SK-N-SH (cell line): ENCODE data around the gene CALCOCO1. TPM values are rescaled to one million over a fixed set of nuclear protein-coding genes. Genes with fewer than 3 reads are reported as not detected.
A peak's percentile ranks its signal among the peaks of the same experiment; 100 is the strongest.

Experiments used
- CTCF ChIA-PET: fragments of 300-600, 350-600 bp; formaldehyde crosslinking; extraction: SDS; loops from one replicate; lab custom pipeline; 2021; lab: Yijun Ruan, JAX
- POLR2A ChIA-PET: fragments of 350-600 bp; sonication (Branson Sonifier 250); formaldehyde crosslinking; extraction: SDS; loops from one replicate; lab custom pipeline; 2020; ENCODE audit warnings: antibody characterized with exemption, inconsistent platforms; lab: Yijun Ruan, JAX
- DNase-seq: peaks from one replicate; pipeline ENCODE4 v3.0.0; 2012
- H2AFZ ChIP-seq: fragments of 200-600 bp; sonication (generic); 2 replicates; pipeline ENCODE4 v1.8.1; 2016; ENCODE audit warnings: antibody characterized with exemption, mild to moderate bottlenecking, low read depth
- H3F3A ChIP-seq: fragments of 200-600 bp; sonication (generic); replicated peaks from 2 replicates; pipeline ENCODE3; 2016; ENCODE audit warnings: antibody characterized with exemption, mild to moderate bottlenecking; ENCODE audit not compliant: insufficient read depth
- H3K27ac ChIP-seq, 2 experiments: fragments of 200-500 bp in 1 of 2; fragments of 200-600 bp in 1 of 2; sonication (Bioruptor generic) in 1 of 2; sonication (generic), shearing (Covaris generic) in 1 of 2; 2 replicates each; pipeline versions ENCODE4 v1.5.1 to v1.6.1; 2014 to 2016; ENCODE audit warnings: low read depth in 2 of 2, inconsistent platforms in 1 of 2, low read length in 1 of 2, mild to moderate bottlenecking in 1 of 2, mixed read lengths in 1 of 2
- H3K27me3 ChIP-seq: fragments of 200-600 bp; sonication (generic), shearing (Covaris generic); 2 replicates; pipeline ENCODE4 v1.6.1; 2016; ENCODE audit warnings: mixed run types; ENCODE audit not compliant: insufficient read depth
- H3K36me3 ChIP-seq, 2 experiments: fragments of 200-500 bp in 1 of 2; fragments of 200-600 bp in 1 of 2; sonication (Bioruptor generic) in 1 of 2; sonication (generic) in 1 of 2; replicated peaks in 1 of 2; 2 replicates each; pipeline versions ENCODE3 to v1.5.1; 2014 to 2016; ENCODE audit warnings: low read length in 1 of 2, mild to moderate bottlenecking in 1 of 2; ENCODE audit not compliant: insufficient read depth in 2 of 2, control insufficient read depth in 1 of 2
- H3K4me1 ChIP-seq, 2 experiments: fragments of 200-500 bp in 1 of 2; fragments of 200-600 bp in 1 of 2; sonication (Bioruptor generic) in 1 of 2; sonication (generic), shearing (Covaris generic) in 1 of 2; 2 replicates each; pipeline versions ENCODE4 v1.5.1 to v1.6.1; 2014 to 2016; ENCODE audit warnings: low read depth in 1 of 2, low read length in 1 of 2, mixed run types in 1 of 2; ENCODE audit not compliant: insufficient read depth in 2 of 2, control insufficient read depth in 1 of 2
- H3K4me2 ChIP-seq: fragments of 200-600 bp; sonication (generic), shearing (Covaris generic); 2 replicates; pipeline ENCODE4 v1.6.1; 2017; ENCODE audit warnings: mixed run types
- H3K4me3 ChIP-seq, 2 experiments: fragments of 200-500 bp in 1 of 2; fragments of 200-600 bp in 1 of 2; sonication (Bioruptor generic) in 1 of 2; sonication (generic), shearing (Covaris generic) in 1 of 2; 2 replicates each; pipeline versions ENCODE4 v1.5.1 to v1.8.1; 2014 to 2016; ENCODE audit warnings: low read depth in 2 of 2, inconsistent platforms in 1 of 2, low read length in 1 of 2, mild to moderate bottlenecking in 1 of 2, mixed read lengths in 1 of 2, moderate library complexity in 1 of 2
- H3K79me2 ChIP-seq: fragments of 200-600 bp; sonication (generic); 2 replicates; pipeline ENCODE4 v1.8.1; 2017; ENCODE audit warnings: mild to moderate bottlenecking; ENCODE audit not compliant: insufficient read depth
- H3K9ac ChIP-seq: fragments of 200-600 bp; sonication (generic); 2 replicates; pipeline ENCODE4 v1.6.1; 2017; ENCODE audit warnings: mixed run types
- H3K9me2 ChIP-seq: fragments of 200-600 bp; sonication (generic); 2 replicates; pipeline ENCODE4 v1.6.1; 2017; ENCODE audit warnings: mixed run types
- H3K9me3 ChIP-seq: fragments of 200-600 bp; sonication (generic); 2 replicates; pipeline ENCODE4 v1.6.1; 2017; ENCODE audit warnings: mixed run types, mild to moderate bottlenecking, moderate library complexity
- H4K20me1 ChIP-seq: fragments of 200-600 bp; sonication (generic); 2 replicates; pipeline ENCODE4 v1.6.1; 2017; ENCODE audit warnings: mild to moderate bottlenecking, mixed run types; ENCODE audit not compliant: insufficient read depth
- CHD2 ChIP-seq: fragments of 150-350 bp; IDR thresholded peaks from 2 replicates; pipeline ENCODE4 v1.6.1; 2018; ENCODE audit warnings: low read length; ENCODE audit not compliant: partially characterized antibody
- ELF1 ChIP-seq: IDR thresholded peaks from 2 replicates; pipeline ENCODE4 v1.4.0; 2012
- EZH2phosphoT487 ChIP-seq: fragments of 200-600 bp; sonication (generic); IDR thresholded peaks from 2 replicates; pipeline ENCODE4 v1.6.1; 2017; ENCODE audit warnings: low read depth, mixed run types, mild to moderate bottlenecking, antibody characterized with exemption, moderate library complexity, borderline replicate concordance
- FOXJ3 ChIP-seq: sonication (generic); formaldehyde crosslinking; IDR thresholded peaks from 2 replicates; pipeline ENCODE4 v1.5.1; 2020; ENCODE audit warnings: mild to moderate bottlenecking, missing genetic modification reagents
- FOXM1 ChIP-seq: IDR thresholded peaks from 2 replicates; pipeline ENCODE4 v1.4.0; 2012; ENCODE audit warnings: low read depth, mild to moderate bottlenecking
- JUND ChIP-seq: IDR thresholded peaks from 2 replicates; pipeline ENCODE4 v1.4.0; 2012
- MXI1 ChIP-seq: IDR thresholded peaks from 2 replicates; pipeline ENCODE4 v1.6.1; 2012; ENCODE audit warnings: mild to moderate bottlenecking, low read depth, low read length, improper control_type of control experiment
- POLR2AphosphoS5 ChIP-seq: IDR thresholded peaks from 2 replicates; pipeline ENCODE4 v1.6.1; 2012; ENCODE audit warnings: low read depth, low read length
- RAD21 ChIP-seq: IDR thresholded peaks from 2 replicates; pipeline ENCODE4 v1.6.1; 2012; ENCODE audit warnings: mild to moderate bottlenecking, low read length
- RCOR1 ChIP-seq: fragments of 150-350 bp; IDR thresholded peaks from 2 replicates; pipeline ENCODE4 v1.6.1; 2017; ENCODE audit warnings: antibody characterized with exemption, low read length
- RXRA ChIP-seq: IDR thresholded peaks from 2 replicates; pipeline ENCODE4 v1.4.0; 2012; ENCODE audit warnings: low read depth, mild to moderate bottlenecking, borderline replicate concordance
- TAF1 ChIP-seq: IDR thresholded peaks from 2 replicates; pipeline ENCODE4 v1.6.1; 2012; ENCODE audit warnings: low read depth, mild to moderate bottlenecking, low read length, moderate library complexity, borderline replicate concordance
- TCF12 ChIP-seq: IDR thresholded peaks from 2 replicates; pipeline ENCODE4 v1.4.0; 2012
- TEAD4 ChIP-seq: IDR thresholded peaks from 2 replicates; pipeline ENCODE4 v1.4.0; 2012; ENCODE audit warnings: mild to moderate bottlenecking, borderline replicate concordance; ENCODE audit not compliant: insufficient read depth
- WGBS: methylation state at CpG from one replicate; pipeline ENCODE4 v1.1.6; 2017; ENCODE audit warnings: low lambda C conversion rate; 5-methylcytosine and 5-hydroxymethylcytosine counted together
- polyA plus RNA-seq, 3 experiments: library from polyadenylated mRNA; depleted of rRNA; stranded (reverse); fragments of >200 nt; gene quantifications; 2 replicates each; pipeline ENCODE4 v1.2.3, GENCODE V29; 2012
- TF ChIP-seq, protein P1 (sequence below): fragments of 150-350 bp; IDR thresholded peaks from 2 replicates; pipeline ENCODE4 v1.6.1; 2016; ENCODE audit warnings: mild to moderate bottlenecking, low read depth, low read length
- TF ChIP-seq, protein P2 (sequence below): fragments of 200-600 bp; sonication (generic); IDR thresholded peaks from 2 replicates; pipeline ENCODE4 v1.6.1; 2017; ENCODE audit warnings: antibody characterized with exemption, mild to moderate bottlenecking, moderate library complexity
- TF ChIP-seq, protein P3 (sequence below): fragments of 150-350 bp; IDR thresholded peaks from 2 replicates; pipeline ENCODE4 v1.6.1; 2017; ENCODE audit warnings: antibody characterized with exemption, low read length, low read depth, borderline replicate concordance
- TF ChIP-seq, protein P4 (sequence below): IDR thresholded peaks from 2 replicates; pipeline ENCODE4 v1.4.0; 2012; ENCODE audit warnings: low read depth, borderline replicate concordance
- TF ChIP-seq, protein P5 (sequence below): IDR thresholded peaks from 2 replicates; pipeline ENCODE4; 2012

Gene CALCOCO1
- polyA plus RNA-seq, 1 of the 3 experiments (the other 2 are of a cell fraction): 72.1 TPM

DNA sequence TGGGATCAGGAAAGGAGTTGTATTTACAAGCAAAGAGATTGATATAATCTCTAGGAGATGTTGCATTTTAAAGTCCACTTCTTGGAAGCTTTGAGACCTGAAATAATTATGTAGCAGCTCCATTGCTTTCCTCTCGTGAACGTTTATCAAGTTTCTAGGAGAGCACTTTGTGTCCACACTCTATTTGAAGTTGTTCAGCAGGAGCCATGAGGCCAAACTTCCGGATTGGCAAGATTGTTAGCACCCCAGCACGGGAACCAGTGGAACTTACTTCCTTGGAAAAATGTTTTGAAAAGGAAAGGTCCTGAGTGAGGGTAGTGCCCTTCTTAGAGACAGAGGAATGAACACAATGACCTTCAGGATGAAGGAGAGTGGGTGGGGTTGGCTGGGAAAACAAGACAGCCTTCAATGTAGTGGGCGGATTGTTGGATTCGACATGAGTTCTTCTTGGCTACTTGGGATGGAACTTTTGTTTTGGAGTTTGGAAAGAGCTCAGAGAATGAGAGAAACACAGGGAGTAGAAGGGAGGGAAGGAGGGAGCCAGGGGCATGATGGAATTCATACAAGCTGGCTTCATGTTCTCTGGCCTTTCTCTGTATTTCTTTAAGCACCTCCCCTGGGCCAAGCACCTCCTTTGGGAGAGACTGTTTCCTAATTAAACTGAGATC, 48.4 kb upstream of the CALCOCO1 start:
- 20% methylated on average over 6 of the region's 6 CpGs for WGBS
- no peaks in the 10 kb centered on the region for H3K36me3 ChIP-seq
- no peaks in the 10 kb centered on the region for H3F3A ChIP-seq
- no peaks in the 10 kb centered on the region for H3K9me3 ChIP-seq
- CTCF ChIA-PET: interaction anchor here (0.8 to 1.3 kb wide), 4 partner anchors 9 to 74 kb away, joined by 3 to 4 read pairs (median 3); no protein-coding TSS in a partner anchor
- H3K4me3 ChIP-seq: no peak overlapping the region
- no peak overlapping the region for H3K9ac ChIP-seq
- peaks cover 53% of the 10 kb centered on the region for H3K27me3 ChIP-seq
- H3K9me2 ChIP-seq: no peaks in the 10 kb centered on the region
- no peaks in the 10 kb centered on the region for H3K4me1 ChIP-seq
- H3K27ac ChIP-seq: no peak overlapping the region
- no peak for DNase-seq
- POLR2A ChIA-PET: no interaction called here
- no peak overlapping the region for H2AFZ ChIP-seq
- TF ChIP-seq TCF12: no peak
- TF ChIP-seq, protein P1, sequence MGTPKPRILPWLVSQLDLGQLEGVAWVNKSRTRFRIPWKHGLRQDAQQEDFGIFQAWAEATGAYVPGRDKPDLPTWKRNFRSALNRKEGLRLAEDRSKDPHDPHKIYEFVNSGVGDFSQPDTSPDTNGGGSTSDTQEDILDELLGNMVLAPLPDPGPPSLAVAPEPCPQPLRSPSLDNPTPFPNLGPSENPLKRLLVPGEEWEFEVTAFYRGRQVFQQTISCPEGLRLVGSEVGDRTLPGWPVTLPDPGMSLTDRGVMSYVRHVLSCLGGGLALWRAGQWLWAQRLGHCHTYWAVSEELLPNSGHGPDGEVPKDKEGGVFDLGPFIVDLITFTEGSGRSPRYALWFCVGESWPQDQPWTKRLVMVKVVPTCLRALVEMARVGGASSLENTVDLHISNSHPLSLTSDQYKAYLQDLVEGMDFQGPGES: no peak
- no peak for TF ChIP-seq TEAD4
- no peak overlapping the region for H3K4me2 ChIP-seq
- H4K20me1 ChIP-seq: no peaks in the 10 kb centered on the region
- no peaks in the 10 kb centered on the region for H3K79me2 ChIP-seq

DNA sequence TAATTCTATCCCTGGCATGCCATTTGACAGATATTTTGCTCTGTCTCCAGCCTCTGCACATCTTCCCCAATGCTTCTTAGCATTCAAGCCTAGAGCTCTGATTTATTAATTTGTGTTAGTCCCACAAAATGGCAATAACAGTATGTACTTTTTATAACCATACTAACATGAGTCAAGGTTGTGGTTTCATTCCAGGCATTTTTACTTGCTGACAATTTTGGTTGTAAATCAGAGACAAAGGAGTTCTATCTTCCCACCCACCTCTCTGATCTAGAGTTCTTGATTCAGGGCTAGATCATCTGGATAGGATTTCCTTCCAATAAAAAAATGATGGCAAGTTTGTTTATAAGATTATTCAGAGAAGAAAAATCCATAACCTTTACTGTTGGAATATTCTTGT, 43.0 kb upstream of the CALCOCO1 start:
- H3K9me2 ChIP-seq: no peaks in the 10 kb centered on the region
- TF ChIP-seq, protein P2, sequence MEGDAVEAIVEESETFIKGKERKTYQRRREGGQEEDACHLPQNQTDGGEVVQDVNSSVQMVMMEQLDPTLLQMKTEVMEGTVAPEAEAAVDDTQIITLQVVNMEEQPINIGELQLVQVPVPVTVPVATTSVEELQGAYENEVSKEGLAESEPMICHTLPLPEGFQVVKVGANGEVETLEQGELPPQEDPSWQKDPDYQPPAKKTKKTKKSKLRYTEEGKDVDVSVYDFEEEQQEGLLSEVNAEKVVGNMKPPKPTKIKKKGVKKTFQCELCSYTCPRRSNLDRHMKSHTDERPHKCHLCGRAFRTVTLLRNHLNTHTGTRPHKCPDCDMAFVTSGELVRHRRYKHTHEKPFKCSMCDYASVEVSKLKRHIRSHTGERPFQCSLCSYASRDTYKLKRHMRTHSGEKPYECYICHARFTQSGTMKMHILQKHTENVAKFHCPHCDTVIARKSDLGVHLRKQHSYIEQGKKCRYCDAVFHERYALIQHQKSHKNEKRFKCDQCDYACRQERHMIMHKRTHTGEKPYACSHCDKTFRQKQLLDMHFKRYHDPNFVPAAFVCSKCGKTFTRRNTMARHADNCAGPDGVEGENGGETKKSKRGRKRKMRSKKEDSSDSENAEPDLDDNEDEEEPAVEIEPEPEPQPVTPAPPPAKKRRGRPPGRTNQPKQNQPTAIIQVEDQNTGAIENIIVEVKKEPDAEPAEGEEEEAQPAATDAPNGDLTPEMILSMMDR: no peak
- no peak for TF ChIP-seq FOXM1
- peak; percentile 26; the same call in 1 of the 2 replicates for TF ChIP-seq RXRA
- TF ChIP-seq, protein P1: no peak
- peak; percentile 74 for TF ChIP-seq TCF12
- no peak for TF ChIP-seq CHD2
- TF ChIP-seq, protein P3, sequence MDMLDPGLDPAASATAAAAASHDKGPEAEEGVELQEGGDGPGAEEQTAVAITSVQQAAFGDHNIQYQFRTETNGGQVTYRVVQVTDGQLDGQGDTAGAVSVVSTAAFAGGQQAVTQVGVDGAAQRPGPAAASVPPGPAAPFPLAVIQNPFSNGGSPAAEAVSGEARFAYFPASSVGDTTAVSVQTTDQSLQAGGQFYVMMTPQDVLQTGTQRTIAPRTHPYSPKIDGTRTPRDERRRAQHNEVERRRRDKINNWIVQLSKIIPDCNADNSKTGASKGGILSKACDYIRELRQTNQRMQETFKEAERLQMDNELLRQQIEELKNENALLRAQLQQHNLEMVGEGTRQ: no peak
- TF ChIP-seq JUND: peak; percentile 76
- no peak for TF ChIP-seq MXI1
- no peak for TF ChIP-seq FOXJ3 (CRISPR knock-in tag)
- no peak for TF ChIP-seq ELF1
- TF ChIP-seq RAD21: no peak
- TF ChIP-seq TAF1: no peak
- TF ChIP-seq EZH2phosphoT487: no peak
- TF ChIP-seq, protein P4, sequence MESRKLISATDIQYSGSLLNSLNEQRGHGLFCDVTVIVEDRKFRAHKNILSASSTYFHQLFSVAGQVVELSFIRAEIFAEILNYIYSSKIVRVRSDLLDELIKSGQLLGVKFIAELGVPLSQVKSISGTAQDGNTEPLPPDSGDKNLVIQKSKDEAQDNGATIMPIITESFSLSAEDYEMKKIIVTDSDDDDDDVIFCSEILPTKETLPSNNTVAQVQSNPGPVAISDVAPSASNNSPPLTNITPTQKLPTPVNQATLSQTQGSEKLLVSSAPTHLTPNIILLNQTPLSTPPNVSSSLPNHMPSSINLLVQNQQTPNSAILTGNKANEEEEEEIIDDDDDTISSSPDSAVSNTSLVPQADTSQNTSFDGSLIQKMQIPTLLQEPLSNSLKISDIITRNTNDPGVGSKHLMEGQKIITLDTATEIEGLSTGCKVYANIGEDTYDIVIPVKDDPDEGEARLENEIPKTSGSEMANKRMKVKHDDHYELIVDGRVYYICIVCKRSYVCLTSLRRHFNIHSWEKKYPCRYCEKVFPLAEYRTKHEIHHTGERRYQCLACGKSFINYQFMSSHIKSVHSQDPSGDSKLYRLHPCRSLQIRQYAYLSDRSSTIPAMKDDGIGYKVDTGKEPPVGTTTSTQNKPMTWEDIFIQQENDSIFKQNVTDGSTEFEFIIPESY: no peak
- TF ChIP-seq POLR2AphosphoS5: peak; percentile 32; the same call in 1 of the 2 replicates
- no peak for TF ChIP-seq RCOR1
- TF ChIP-seq, protein P5, sequence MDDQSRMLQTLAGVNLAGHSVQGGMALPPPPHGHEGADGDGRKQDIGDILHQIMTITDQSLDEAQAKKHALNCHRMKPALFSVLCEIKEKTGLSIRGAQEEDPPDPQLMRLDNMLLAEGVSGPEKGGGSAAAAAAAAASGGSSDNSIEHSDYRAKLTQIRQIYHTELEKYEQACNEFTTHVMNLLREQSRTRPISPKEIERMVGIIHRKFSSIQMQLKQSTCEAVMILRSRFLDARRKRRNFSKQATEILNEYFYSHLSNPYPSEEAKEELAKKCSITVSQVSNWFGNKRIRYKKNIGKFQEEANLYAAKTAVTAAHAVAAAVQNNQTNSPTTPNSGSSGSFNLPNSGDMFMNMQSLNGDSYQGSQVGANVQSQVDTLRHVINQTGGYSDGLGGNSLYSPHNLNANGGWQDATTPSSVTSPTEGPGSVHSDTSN: peak; percentile 78

More for the DNA sequence above, 43.0 kb upstream of the CALCOCO1 start:
- peaks cover 0 to 7% of the 10 kb centered on the region in 2 experiments; a peak in 2 of 4 replicates for H3K4me1 ChIP-seq
- H3K36me3 ChIP-seq: no peaks in the 10 kb centered on the region
- H3F3A ChIP-seq: peaks cover 9% of the 10 kb centered on the region
- ChIA-PET CTCF (interaction anchor here (0.7 to 3.4 kb wide), 2 partner anchors 13 to 23 kb away, joined by 4 to 20 read pairs; no protein-coding TSS in a partner anchor), POLR2A (no interaction called here)
- no peak overlapping the region for H2AFZ ChIP-seq
- no peak for DNase-seq
- H3K9ac ChIP-seq: no peak overlapping the region
- H3K27me3 ChIP-seq: peaks cover 24% of the 10 kb centered on the region
- peak overlapping the region; percentile 45; the same call in 1 of the 2 replicates for H3K4me2 ChIP-seq
- no peaks in the 10 kb centered on the region for H3K79me2 ChIP-seq
- peak overlapping the region in 1 of 2 experiments; percentile 38; a peak in 2 of 4 replicates for H3K27ac ChIP-seq
- no peaks in the 10 kb centered on the region for H3K9me3 ChIP-seq
- 0 out of 4 replicates have a peak overlapping the region, but pooled peaks of 1 of the 2 experiments have one; percentile 17 for H3K4me3 ChIP-seq
- H4K20me1 ChIP-seq: no peaks in the 10 kb centered on the region
